NOMO-1 treated with DMSO at 0.1 percent for 48 hours (cell line): ENCODE measurements around the gene GDF10.

Experiments used
- DNase-seq: peaks from one replicate; lab custom pipeline; 2025; ENCODE audit not compliant: unreplicated experiment; lab: John Stamatoyannopoulos, UW

GDF10 gene

GRCh38 chr10:47332371-47332770 is 32.4 kb downstream of the GDF10 start:
- no peak for DNase-seq

DNA sequence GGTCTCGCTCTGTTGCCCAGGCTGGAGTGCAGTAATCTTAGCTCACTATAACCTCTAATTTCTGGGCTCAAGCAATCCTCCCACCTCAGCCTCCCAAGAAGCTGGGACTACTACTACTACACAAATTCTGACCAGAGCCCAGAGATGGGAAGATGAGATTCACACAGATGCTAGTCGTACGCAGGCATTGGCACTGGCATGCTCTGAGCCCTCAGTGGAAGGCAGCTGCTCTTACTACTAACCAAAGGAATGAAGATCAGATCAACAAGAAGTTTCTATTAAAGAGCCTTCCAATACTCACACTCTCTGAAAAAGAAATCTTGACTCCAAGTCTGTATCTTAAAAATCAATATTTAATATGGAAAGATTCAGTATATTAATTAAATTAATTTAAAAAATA is 32.9 kb downstream of the GDF10 start:
- DNase-seq: no peak

DNA sequence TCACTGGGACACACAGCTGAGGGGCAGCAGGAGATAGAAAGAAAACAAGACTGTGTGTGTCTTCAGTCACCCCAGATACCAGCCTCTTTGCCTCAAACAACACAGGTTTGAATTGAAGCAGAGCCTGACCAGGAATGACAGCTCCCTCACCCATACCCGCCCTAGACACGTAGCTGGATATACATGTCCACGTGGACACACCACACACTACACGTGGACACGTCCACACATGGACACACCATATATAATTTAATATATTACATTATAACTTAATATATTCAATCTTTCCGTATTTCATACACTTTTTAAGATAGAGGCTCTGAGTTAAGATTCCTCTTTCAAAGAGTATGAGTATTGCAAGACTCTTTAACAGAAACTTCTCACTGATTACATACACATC is 33.5 kb downstream of the GDF10 start:
- DNase-seq: no peak

GRCh38 chr10:47334466-47335295 is 34.7 kb downstream of the GDF10 start:
- DNase-seq: no peak

GRCh38 chr10:47335906-47336305 is 35.9 kb downstream of the GDF10 start:
- no peak for DNase-seq

DNA sequence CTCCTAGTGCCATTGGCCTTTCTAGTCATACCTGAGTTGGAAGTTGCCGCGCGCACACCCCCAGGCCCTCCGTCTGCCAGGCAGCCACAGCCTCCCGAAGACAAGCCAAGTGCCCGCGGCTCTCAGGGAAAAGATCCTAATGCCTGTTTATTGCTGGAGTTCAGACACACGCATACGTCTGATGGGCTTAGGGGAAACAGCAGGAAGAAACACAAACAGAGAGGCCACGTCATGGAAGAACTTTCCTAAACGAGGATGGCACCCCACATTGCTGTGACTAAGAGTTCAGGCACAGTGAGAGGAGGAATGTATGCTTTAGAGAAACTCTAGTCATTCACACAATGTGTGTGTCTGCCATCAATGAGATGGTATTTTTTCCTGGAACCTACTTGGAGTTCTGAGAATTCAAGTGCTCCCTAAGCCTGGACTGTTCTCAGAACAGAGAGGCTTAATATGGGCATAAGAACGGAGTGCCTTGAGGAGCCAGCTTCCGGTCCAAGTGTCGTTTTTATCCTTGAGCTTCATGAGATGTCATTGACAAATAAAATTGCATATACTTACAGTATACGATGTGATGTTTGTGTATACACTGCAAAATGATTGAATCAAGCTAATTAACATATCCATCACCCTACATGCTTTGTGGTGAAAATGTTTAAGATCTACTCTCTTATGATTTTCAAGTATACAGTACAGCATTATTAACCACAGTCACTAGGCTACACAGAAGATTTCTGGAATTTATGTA is 36.6 kb downstream of the GDF10 start:
- DNase-seq: no peak

DNA sequence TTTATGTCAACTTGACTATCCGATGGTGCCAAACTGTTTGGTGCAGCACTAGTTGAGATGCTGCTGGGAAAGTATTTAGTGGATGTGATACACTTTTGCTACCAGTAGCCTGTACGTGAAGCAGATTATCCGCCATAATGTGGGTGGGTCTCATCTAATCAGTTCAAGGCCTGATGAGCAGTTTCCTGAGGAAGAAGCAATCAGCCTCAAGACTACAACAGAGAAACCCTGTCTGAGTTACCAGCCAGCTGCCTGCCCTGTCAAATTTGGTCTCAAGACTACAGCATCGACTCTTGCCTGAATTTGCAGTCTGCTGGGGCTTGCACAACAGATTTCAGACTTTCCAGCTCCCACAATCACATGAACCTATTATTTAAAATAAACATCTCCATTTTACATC is 37.3 kb downstream of the GDF10 start:
- DNase-seq: no peak

DNA sequence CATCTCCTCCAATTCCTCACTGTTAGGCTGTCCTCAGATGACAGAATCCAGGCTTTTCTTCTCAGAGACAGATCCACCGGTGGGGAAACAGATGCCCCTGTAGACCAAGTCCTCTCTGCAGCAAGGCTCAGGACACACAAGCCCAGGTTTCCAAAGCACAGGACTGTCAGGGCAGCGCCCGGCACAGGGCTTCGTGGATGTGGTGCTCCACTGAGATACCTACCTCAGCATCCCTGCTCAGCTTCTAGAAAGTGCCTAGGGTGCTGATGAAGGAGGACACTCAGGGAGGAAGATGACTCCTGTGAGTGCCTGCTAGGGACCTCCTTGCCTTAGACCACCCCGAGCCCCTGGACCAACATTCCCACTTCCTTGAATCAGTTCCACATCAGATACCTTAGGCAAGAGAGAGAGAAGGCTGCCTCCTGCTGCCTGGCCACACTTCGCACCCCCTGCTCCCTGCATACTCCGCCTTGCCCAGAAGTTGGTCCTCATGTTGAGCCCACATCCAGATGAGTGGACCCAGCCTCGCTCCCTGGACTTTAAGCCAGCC is 39.3 kb downstream of the GDF10 start:
- DNase-seq: no peak

GRCh38 chr10:47339759-47340607 is 40.0 kb downstream of the GDF10 start:
- peak; percentile 83 for DNase-seq

DNA sequence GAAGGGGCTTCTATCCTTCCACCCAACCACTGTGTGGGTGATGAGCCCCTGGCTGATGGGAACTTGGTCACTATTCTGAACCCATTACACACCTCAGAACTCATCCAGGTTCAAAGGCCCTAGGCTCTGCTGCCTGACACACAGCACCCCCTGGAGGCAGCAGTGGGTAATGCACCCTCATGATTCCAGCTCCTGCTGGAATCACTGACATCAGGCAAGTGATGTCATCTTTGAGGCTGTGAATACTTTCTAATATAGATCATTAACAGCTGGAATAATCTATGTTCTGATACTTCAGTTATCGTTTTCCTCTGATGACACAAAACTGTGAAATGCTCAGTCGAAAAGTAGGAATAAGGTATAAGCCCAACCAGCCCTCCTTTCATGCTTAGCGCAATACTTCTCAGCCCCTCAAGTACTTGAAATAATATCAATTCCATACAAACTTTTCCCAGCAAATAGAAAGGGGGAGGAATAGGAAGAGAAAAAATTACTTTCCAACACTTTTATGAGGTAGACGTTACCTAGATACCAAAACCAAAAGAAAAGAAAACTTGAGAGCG is 40.7 kb downstream of the GDF10 start:
- DNase-seq: no peak

DNA sequence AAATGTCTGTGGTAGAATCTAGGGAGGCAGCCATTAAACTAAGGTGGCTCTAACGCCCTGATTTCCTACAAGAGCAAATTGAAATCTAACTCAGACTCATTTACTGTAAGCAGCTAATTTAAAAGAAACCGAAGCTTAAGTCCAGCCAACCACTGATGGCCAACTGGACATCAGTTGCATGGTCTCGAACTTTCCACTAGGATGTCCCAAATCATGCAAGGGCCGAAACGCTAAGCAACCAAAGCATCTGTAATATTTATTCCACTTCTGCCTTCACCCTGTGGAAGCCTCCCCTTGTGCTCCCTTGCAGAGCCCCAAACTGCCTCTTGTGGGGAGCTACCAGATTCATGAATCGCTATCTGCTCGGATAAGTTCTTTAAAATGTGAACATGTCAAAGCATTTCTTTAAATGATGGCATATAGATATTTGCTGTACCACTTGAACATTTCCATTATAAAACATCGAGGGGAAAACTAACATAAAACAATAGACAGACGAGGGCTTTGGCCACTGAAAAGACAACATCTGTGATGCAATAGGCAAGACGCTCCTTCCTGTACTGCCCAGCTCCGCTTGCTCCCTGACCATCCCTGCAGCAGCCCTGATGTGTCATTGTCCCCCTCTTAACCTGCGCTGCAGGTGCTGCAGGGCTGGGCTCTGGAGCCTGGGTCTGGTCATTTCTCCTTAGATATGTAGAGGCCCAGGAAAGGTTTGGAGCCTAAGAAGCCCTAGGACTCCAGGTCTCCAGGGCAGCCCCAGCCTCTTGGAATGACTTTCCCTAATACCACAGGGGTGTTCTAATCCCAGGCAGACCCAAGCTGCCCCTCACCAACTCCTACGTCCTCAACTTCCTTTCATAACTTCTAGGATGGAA is 45.2 kb downstream of the GDF10 start:
- DNase-seq: no peak

DNA sequence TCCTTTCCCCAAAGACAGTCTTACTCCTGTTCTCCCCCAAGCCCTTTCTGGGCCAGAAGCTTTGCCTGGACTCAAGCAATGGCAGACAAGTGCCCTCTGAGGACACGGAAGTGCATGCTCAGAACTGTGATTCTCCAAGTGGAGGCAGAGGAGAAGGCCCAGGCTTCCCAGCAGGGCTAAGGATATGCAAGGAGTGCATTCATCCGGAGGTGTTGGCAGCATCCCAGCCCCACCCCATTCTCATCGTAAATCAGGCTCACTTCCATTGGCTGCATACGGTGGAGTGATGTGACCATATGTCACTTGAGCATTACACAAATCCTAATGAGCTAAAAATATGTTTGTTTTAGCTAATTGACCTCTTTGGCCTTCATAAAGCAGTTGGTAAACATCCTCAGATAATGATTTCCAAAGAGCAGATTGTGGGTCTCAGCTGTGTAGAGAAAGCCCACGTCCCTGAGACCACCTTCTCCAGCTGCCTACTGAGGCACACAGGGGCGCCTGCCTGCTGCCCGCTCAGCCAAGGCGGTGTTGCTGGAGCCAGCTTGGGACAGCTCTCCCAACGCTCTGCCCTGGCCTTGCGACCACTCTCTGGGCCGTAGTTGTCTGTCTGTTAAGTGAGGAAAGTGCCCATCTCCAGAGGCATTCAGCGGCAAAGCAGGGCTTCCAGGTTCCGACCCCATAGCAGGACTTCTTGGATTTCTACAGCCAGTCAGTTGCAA is 46.7 kb downstream of the GDF10 start:
- no peak for DNase-seq

- DNase-seq: no peak
Observed at GRCh38 chr10:47347303-47347675, 47.3 kb downstream of the GDF10 start.

DNA sequence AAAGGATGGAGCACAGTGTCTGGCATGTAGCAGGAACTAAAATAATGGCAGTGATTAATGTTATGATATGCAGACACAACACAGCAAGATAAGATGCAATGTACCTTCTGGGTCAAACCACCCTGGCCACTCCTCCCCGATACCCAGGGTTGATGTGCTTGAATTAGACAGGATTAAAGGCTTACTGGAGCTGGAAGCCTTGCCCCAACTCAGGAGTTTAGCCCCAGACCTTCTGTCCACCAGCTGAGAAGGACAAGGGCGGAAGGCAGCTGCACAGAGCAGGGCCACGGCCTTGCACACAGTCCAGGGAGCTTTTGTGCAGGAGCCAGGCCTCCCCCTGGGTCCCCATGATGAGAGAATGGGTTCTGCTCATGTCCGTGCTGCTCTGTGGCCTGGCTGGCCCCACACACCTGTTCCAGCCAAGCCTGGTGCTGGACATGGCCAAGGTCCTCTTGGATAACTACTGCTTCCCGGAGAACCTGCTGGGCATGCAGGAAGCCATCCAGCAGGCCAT is 48.2 kb downstream of the GDF10 start, which contains the start of gene RBP3:
Gene RBP3 (plus strand): TSS at position 226 of the 514 bp plus-strand sequence. CDS start 122 bp downstream, at position 348.
- no peak for DNase-seq

DNA sequence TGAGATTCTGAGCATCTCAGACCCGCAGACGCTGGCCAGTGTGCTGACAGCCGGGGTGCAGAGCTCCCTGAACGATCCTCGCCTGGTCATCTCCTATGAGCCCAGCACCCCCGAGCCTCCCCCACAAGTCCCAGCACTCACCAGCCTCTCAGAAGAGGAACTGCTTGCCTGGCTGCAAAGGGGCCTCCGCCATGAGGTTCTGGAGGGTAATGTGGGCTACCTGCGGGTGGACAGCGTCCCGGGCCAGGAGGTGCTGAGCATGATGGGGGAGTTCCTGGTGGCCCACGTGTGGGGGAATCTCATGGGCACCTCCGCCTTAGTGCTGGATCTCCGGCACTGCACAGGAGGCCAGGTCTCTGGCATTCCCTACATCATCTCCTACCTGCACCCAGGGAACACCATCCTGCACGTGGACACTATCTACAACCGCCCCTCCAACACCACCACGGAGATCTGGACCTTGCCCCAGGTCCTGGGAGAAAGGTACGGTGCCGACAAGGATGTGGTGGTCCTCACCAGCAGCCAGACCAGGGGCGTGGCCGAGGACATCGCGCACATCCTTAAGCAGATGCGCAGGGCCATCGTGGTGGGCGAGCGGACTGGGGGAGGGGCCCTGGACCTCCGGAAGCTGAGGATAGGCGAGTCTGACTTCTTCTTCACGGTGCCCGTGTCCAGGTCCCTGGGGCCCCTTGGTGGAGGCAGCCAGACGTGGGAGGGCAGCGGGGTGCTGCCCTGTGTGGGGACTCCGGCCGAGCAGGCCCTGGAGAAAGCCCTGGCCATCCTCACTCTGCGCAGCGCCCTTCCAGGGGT is 48.9 kb downstream of the GDF10 start:
- no peak for DNase-seq

DNA sequence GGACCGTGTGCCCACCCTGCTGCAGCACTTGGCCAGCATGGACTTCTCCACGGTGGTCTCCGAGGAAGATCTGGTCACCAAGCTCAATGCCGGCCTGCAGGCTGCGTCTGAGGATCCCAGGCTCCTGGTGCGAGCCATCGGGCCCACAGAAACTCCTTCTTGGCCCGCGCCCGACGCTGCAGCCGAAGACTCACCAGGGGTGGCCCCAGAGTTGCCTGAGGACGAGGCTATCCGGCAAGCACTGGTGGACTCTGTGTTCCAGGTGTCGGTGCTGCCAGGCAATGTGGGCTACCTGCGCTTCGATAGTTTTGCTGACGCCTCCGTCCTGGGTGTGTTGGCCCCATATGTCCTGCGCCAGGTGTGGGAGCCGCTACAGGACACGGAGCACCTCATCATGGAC is 49.5 kb downstream of the GDF10 start:
- DNase-seq: no peak

GRCh38 chr10:47349941-47350371 is 50.0 kb downstream of the GDF10 start:
- no peak for DNase-seq
